H1 (cell line): ENCODE data around the gene INSM1. TPM values are rescaled to one million over a fixed set of nuclear protein-coding genes. Genes with fewer than 3 reads are reported as not detected.

Experiments
- CTCF ChIA-PET: fragments of 300-600 bp; sonication (Branson Sonifier 250); formaldehyde crosslinking; loops from one replicate; lab custom pipeline; 2021; ENCODE audit not compliant: partially characterized antibody; lab: Charles Lee
- POLR2A ChIA-PET: fragments of 300-600 bp; sonication (Branson Sonifier 250); formaldehyde crosslinking; loops from one replicate; lab custom pipeline; 2021; ENCODE audit warnings: inconsistent platforms; ENCODE audit not compliant: partially characterized antibody; lab: Charles Lee
- DNase-seq, 2 experiments: peaks; one replicate each; pipeline versions ENCODE4 v3.0.0 to v3.0.0-alpha.2; 2010 to 2022; ENCODE audit warnings: low spot score in 2 of 2, low read depth in 1 of 2, mixed read lengths in 1 of 2
- FAIRE-seq: peaks from 2 replicates; lab custom pipeline; 2011; peaks lifted over from hg19 to GRCh38; lab: Jason Lieb, UNC
- H2AFZ ChIP-seq: 2 replicates; pipeline ENCODE4 v1.8.1; 2012; ENCODE audit warnings: low read length, inconsistent platforms
- H2AK5ac ChIP-seq: 2 replicates; pipeline ENCODE4 v1.6.1; 2013; ENCODE audit warnings: low read depth, low read length
- H2BK120ac ChIP-seq: replicated peaks from 2 replicates; pipeline ENCODE3; 2013; ENCODE audit warnings: low read depth, low read length, inconsistent platforms
- H2BK12ac ChIP-seq: 2 replicates; pipeline ENCODE4 v1.6.1; 2013; ENCODE audit warnings: low read depth, low read length
- H2BK15ac ChIP-seq: 2 replicates; pipeline ENCODE4 v1.6.1; 2013; ENCODE audit warnings: low read length
- H2BK20ac ChIP-seq: 2 replicates; pipeline ENCODE4 v1.6.1; 2013; ENCODE audit warnings: low read length
- H2BK5ac ChIP-seq: 2 replicates; pipeline ENCODE4 v1.6.1; 2013; ENCODE audit warnings: low read depth, low read length
- H3K14ac ChIP-seq: 2 replicates; pipeline ENCODE4 v1.6.1; 2013; ENCODE audit warnings: inconsistent platforms; ENCODE audit not compliant: insufficient read length
- H3K18ac ChIP-seq: 2 replicates; pipeline ENCODE4 v1.6.1; 2013; ENCODE audit warnings: low read length; ENCODE audit errors: extremely low read depth
- H3K23ac ChIP-seq: 2 replicates; pipeline ENCODE4 v1.6.1; 2013; ENCODE audit warnings: inconsistent platforms; ENCODE audit not compliant: insufficient read length
- H3K23me2 ChIP-seq: 2 replicates; pipeline ENCODE4 v1.6.1; 2013; ENCODE audit warnings: low read depth, low read length
- H3K27ac ChIP-seq: 2 replicates; pipeline ENCODE4 v1.6.1; 2011; ENCODE audit warnings: low read depth, low read length, inconsistent platforms
- H3K27me3 ChIP-seq, 4 experiments: replicated peaks in 1 of 4; 1 replicate in 1 of 4; 2 replicates in 3 of 4; pipeline versions ENCODE4 v1.6.1 to v1.8.1; 2011 to 2013; ENCODE audit warnings: low read length in 3 of 4, mild to moderate bottlenecking in 3 of 4, inconsistent platforms in 2 of 4, mixed read lengths in 2 of 4, moderate library complexity in 1 of 4; ENCODE audit not compliant: control insufficient read depth in 3 of 4, insufficient read depth in 3 of 4; ENCODE audit errors: extremely low read depth in 1 of 4
- H3K36me3 ChIP-seq, 4 experiments: 2 replicates each; pipeline versions ENCODE4 v1.6.1 to v1.8.1; 2011 to 2013; ENCODE audit warnings: mild to moderate bottlenecking in 4 of 4, low read length in 3 of 4, moderate library complexity in 2 of 4, control low read depth in 1 of 4, inconsistent platforms in 1 of 4; ENCODE audit not compliant: insufficient read depth in 4 of 4, control insufficient read depth in 2 of 4
- H3K4ac ChIP-seq: replicated peaks from 2 replicates; pipeline ENCODE3; 2013; ENCODE audit warnings: low read length, low read depth, mixed read lengths, inconsistent platforms; ENCODE audit not compliant: insufficient read length
- H3K4me1 ChIP-seq, 4 experiments: replicated peaks in 1 of 4; 1 replicate in 1 of 4; 2 replicates in 3 of 4; pipeline versions ENCODE4 v1.6.1 to v1.8.1; 2011 to 2013; ENCODE audit warnings: low read length in 3 of 4, inconsistent platforms in 2 of 4, mixed read lengths in 1 of 4; ENCODE audit not compliant: insufficient read depth in 4 of 4, control insufficient read depth in 3 of 4
- H3K4me2 ChIP-seq, 2 experiments: 2 replicates each; pipeline versions ENCODE4 v1.6.1 to v1.8.1; 2011 to 2013; ENCODE audit warnings: low read depth in 2 of 2, low read length in 2 of 2, control low read depth in 1 of 2, inconsistent platforms in 1 of 2, mild to moderate bottlenecking in 1 of 2; ENCODE audit not compliant: insufficient read depth in 1 of 2
- H3K4me3 ChIP-seq, 4 experiments: fragments of 200-600, 300-600 bp in 1 of 4; sonication (generic), shearing (Covaris generic), sonication (Bioruptor Twin) in 1 of 4; 2 replicates each; pipeline versions ENCODE4 v1.5.1 to v1.8.1; 2011 to 2016; ENCODE audit warnings: low read length in 4 of 4, low read depth in 3 of 4, control low read depth in 2 of 4, inconsistent platforms in 2 of 4, mild to moderate bottlenecking in 2 of 4, mixed read lengths in 1 of 4, moderate library complexity in 1 of 4; ENCODE audit not compliant: insufficient read depth in 2 of 4; ENCODE audit errors: extremely low read depth in 1 of 4
- H3K56ac ChIP-seq: replicated peaks from 2 replicates; pipeline ENCODE3; 2013; ENCODE audit warnings: low read depth, mild to moderate bottlenecking, mixed read lengths, low read length, inconsistent platforms; ENCODE audit not compliant: insufficient read length
- H3K79me1 ChIP-seq: 2 replicates; pipeline ENCODE4 v1.6.1; 2013; ENCODE audit warnings: low read depth, low read length, control low read depth
- H3K79me2 ChIP-seq, 2 experiments: 2 replicates each; pipeline versions ENCODE4 v1.6.1 to v1.8.1; 2012 to 2013; ENCODE audit warnings: low read length in 2 of 2, mild to moderate bottlenecking in 2 of 2, inconsistent platforms in 1 of 2; ENCODE audit not compliant: insufficient read depth in 2 of 2, control insufficient read depth in 1 of 2
- H3K9ac ChIP-seq, 4 experiments: replicated peaks in 1 of 4; 1 replicate in 1 of 4; 2 replicates in 3 of 4; pipeline versions ENCODE4 v1.6.1 to v1.8.1; 2011 to 2013; ENCODE audit warnings: low read depth in 3 of 4, low read length in 3 of 4, control low read depth in 2 of 4, mild to moderate bottlenecking in 2 of 4, moderate library complexity in 2 of 4, inconsistent platforms in 1 of 4; ENCODE audit errors: extremely low read depth in 1 of 4
- H3K9me3 ChIP-seq, 2 experiments: 2 replicates each; pipeline versions ENCODE4 v1.6.1 to v1.8.1; 2012 to 2013; ENCODE audit warnings: mild to moderate bottlenecking in 2 of 2, moderate library complexity in 2 of 2, control low read depth in 1 of 2, inconsistent platforms in 1 of 2, low read depth in 1 of 2, low read length in 1 of 2, mixed read lengths in 1 of 2; ENCODE audit not compliant: insufficient read depth in 2 of 2
- H4K20me1 ChIP-seq, 2 experiments: replicated peaks in 1 of 2; 2 replicates each; pipeline versions ENCODE3 to v1.8.1; 2011 to 2013; ENCODE audit warnings: inconsistent platforms in 2 of 2, low read length in 2 of 2, mild to moderate bottlenecking in 1 of 2; ENCODE audit not compliant: insufficient read depth in 2 of 2, control insufficient read depth in 1 of 2
- H4K5ac ChIP-seq: 2 replicates; pipeline ENCODE4 v1.6.1; 2013; ENCODE audit warnings: low read length, low read depth, mixed read lengths, inconsistent platforms; ENCODE audit not compliant: insufficient read length
- H4K8ac ChIP-seq: 2 replicates; pipeline ENCODE4 v1.8.0; 2013; ENCODE audit warnings: mild to moderate bottlenecking, moderate library complexity, low read length, inconsistent platforms; ENCODE audit not compliant: insufficient read depth; ENCODE audit errors: extremely low read depth
- H4K91ac ChIP-seq: replicated peaks from 2 replicates; pipeline ENCODE3; 2013; ENCODE audit warnings: low read length, mixed read lengths, inconsistent platforms; ENCODE audit not compliant: insufficient read length
- CBX8 ChIP-seq: fragments of 300-800, 300-1000 bp; sonication (generic); IDR thresholded peaks from 2 replicates; pipeline ENCODE4 v1.7.1; 2016; ENCODE audit warnings: low read depth, low read length, borderline replicate concordance
- CHD1 ChIP-seq: IDR thresholded peaks from 2 replicates; pipeline ENCODE4 v1.6.1; 2012; ENCODE audit warnings: low read depth, low read length, improper control_type of control experiment
- CTBP2 ChIP-seq: IDR thresholded peaks from 2 replicates; pipeline ENCODE4 v1.7.0; 2011; ENCODE audit warnings: borderline replicate concordance, mild to moderate bottlenecking, moderate library complexity, mixed read lengths, low read length; ENCODE audit not compliant: insufficient read depth, insufficient read length
- JUND ChIP-seq: IDR thresholded peaks from 2 replicates; pipeline ENCODE4 v1.6.1; 2011; ENCODE audit warnings: mild to moderate bottlenecking, improper control_type of control experiment, low read length
- POU5F1 ChIP-seq: IDR thresholded peaks from 2 replicates; pipeline ENCODE4 v1.6.1; 2011; ENCODE audit warnings: low read depth, mild to moderate bottlenecking, low read length, moderate library complexity
- RAD21 ChIP-seq, 2 experiments: IDR thresholded peaks in 1 of 2; conservative IDR thresholded peaks in 1 of 2; 2 replicates each; pipeline ENCODE4 v1.6.1; 2011; ENCODE audit warnings: low read depth in 2 of 2, low read length in 2 of 2, improper control_type of control experiment in 1 of 2, inconsistent platforms in 1 of 2, mild to moderate bottlenecking in 1 of 2, moderate library complexity in 1 of 2
- TAF1 ChIP-seq: IDR thresholded peaks from 2 replicates; pipeline ENCODE4 v1.6.1; 2011; ENCODE audit warnings: mild to moderate bottlenecking, low read depth, low read length
- TBP ChIP-seq: IDR thresholded peaks from 2 replicates; pipeline ENCODE4 v1.6.1; 2011; ENCODE audit warnings: low read depth, low read length, improper control_type of control experiment
- ZNF274 ChIP-seq: IDR thresholded peaks from 2 replicates; pipeline ENCODE4 v1.7.0; 2012; ENCODE audit warnings: low read length, borderline replicate concordance; ENCODE audit errors: extremely low read depth
- WGBS, 2 experiments: shearing (Covaris generic) in 1 of 2; methylation state at CpG; one replicate each; pipeline versions ENCODE4 v1.1.6 to v1.1.7; 2013 to 2015; ENCODE audit warnings: low lambda C conversion rate in 2 of 2, mixed read lengths in 2 of 2, inconsistent platforms in 1 of 2, low coverage in 1 of 2, missing lambda C conversion rate in 1 of 2; ENCODE audit not compliant: insufficient replicate concordance in 2 of 2, insufficient coverage in 1 of 2, insufficient read length in 1 of 2; ENCODE audit errors: extremely low coverage in 1 of 2, missing lambda C conversion rate in 1 of 2; 5-methylcytosine and 5-hydroxymethylcytosine counted together
- polyA plus RNA-seq, 7 experiments: library from polyadenylated mRNA; depleted of rRNA in 3 of 7; stranded (reverse) in 5 of 7; unstranded in 2 of 7; fragments of >200 nt in 5 of 7; fragments of 200-250 nt in 2 of 7; gene quantifications; 1 replicate in 5 of 7; 2 replicates in 1 of 7; 4 replicates in 1 of 7; pipeline versions ENCODE4 v1.2.1 to v1.2.3, GENCODE V29; 2011 to 2013; ENCODE audit warnings: missing spikeins in 2 of 7, mixed read lengths in 2 of 7
- total RNA-seq: library from RNA; stranded (reverse); fragmentation: NEBNext Ultra II Directional; extraction: Animal tissue kit (Norgen Biotek cat#: 25700); gene quantifications from 2 replicates; pipeline ENCODE4 v1.2.1, GENCODE V29; 2021
- TF ChIP-seq, protein P1 (sequence below): IDR thresholded peaks from 2 replicates; pipeline ENCODE4 v1.6.1; 2012; ENCODE audit warnings: low read length, inconsistent platforms

INSM1 gene
- total and polyA plus RNA-seq, 2 of the 8 experiments (the other 6 are each of a cell fraction or from before 2014, with no cell fraction given), result 0.86 to 2.5 TPM

DNA sequence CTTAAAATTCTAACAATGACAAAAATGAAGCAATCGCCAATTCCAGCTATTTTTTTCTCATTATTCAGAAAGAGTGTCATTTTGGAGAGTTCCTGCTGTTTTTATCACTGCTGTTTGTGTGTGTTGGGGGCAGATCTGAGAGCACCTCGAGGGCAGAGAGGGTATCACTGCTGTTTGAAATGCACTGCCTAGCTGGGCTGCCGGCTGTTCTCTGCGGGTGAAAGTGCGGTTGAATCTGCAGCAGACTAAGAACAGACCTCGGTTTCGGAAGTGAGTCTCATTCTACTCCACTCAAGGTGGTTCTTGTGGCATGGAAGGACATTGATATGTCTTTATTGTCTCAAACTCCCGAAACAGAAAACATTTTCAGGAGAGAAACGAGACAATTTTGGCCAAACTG lies 18.3 kb downstream of the INSM1 start:
- Histone ChIP-seq H2BK20ac (no peak overlapping the region), H3K9ac (no peak overlapping the region), H3K23me2 (no peaks in the 10 kb centered on the region), H2AK5ac (no peak overlapping the region), H4K5ac (no peak overlapping the region), H3K4me2 (no peak overlapping the region), H3K9me3 (0 out of 4 replicates have a peak, but pooled peaks cover 0 to under 1% of the 10 kb centered on the region in 2 experiments), H3K56ac (no peak overlapping the region), H4K8ac (no peak overlapping the region), H2BK12ac (no peak overlapping the region), H3K18ac (no peak overlapping the region), H2BK15ac (no peak overlapping the region), H2AFZ (no peak overlapping the region), H3K4me3 (no peak overlapping the region), H3K36me3 (no peaks in the 10 kb centered on the region), H2BK120ac (no peak overlapping the region), H2BK5ac (no peak overlapping the region), H3K4me1 (no peaks in the 10 kb centered on the region), H3K23ac (no peak overlapping the region), H4K20me1 (no peaks in the 10 kb centered on the region), H4K91ac (no peak overlapping the region)
- no peak for DNase-seq
- 89% methylated on average over 9 of the region's 9 CpGs; no CpG with 5 or more reads in 1 of the 2 experiments for WGBS, 2 experiments
- POLR2A ChIA-PET, result interaction anchor here (1.9 kb wide), 1 partner anchor 16 kb away, joined by 5 read pairs; no protein-coding TSS in a partner anchor
- TF ChIP-seq TAF1 (no peak), TBP (no peak), RAD21 (IDR thresholded peaks at IDR 0.05 in 1 of 2, conservative IDR thresholded peaks at IDR 0.05 in 1 of 2; ENCODE audit: low read depth in 2 of 2, low read length in 2 of 2) (no peak), CBX8 (no peak), POU5F1 (no peak), ZNF274 (no peak), JUND (no peak), CHD1 (no peak), CTBP2 (no peak)
- TF ChIP-seq, protein P1, sequence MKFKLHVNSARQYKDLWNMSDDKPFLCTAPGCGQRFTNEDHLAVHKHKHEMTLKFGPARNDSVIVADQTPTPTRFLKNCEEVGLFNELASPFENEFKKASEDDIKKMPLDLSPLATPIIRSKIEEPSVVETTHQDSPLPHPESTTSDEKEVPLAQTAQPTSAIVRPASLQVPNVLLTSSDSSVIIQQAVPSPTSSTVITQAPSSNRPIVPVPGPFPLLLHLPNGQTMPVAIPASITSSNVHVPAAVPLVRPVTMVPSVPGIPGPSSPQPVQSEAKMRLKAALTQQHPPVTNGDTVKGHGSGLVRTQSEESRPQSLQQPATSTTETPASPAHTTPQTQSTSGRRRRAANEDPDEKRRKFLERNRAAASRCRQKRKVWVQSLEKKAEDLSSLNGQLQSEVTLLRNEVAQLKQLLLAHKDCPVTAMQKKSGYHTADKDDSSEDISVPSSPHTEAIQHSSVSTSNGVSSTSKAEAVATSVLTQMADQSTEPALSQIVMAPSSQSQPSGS, result no peak
- TF ChIP-seq, all 59 proteins: peak for 0
- H3K14ac ChIP-seq, result no peak overlapping the region
- no peaks in the 10 kb centered on the region for H3K27me3 ChIP-seq
- no peak overlapping the region for H3K4ac ChIP-seq
- no peaks in the 10 kb centered on the region for H3K79me2 ChIP-seq
- H3K79me1 ChIP-seq, result no peaks in the 10 kb centered on the region
- FAIRE-seq, result no peak
- CTCF ChIA-PET, result interaction anchor here (1.3 kb wide), 1 partner anchor 208 kb away, joined by 5 read pairs; no protein-coding TSS in a partner anchor
- no peak overlapping the region for H3K27ac ChIP-seq
